Measurements from ENCODE around the gene NCKAP5.

NCKAP5 gene

DNA sequence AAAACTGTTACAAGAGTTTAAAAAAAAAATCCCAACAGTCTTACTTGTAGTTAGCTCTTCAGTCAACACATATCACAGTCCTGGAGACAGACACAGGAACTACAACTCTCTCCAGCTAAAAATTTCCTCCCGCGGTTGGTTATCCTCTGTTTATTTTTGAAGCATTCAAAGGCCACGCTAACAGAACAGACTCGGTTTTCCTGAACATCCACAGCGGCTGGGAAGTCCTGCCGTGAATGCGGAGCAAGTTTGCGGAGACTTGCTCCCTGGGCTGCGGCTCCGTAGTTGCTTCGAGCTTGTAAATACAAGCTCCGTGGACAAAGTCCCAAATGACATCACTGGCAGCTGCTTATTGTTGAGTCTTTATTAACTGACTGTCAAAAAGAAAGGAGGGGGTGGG, at the start of gene NCKAP5:
Gene NCKAP5, minus strand, starts transcription at position 292 of the 400 bp plus-strand sequence. CDS start 50,937 bp downstream, outside the sequence.
- DNase-seq = no peak

DNA sequence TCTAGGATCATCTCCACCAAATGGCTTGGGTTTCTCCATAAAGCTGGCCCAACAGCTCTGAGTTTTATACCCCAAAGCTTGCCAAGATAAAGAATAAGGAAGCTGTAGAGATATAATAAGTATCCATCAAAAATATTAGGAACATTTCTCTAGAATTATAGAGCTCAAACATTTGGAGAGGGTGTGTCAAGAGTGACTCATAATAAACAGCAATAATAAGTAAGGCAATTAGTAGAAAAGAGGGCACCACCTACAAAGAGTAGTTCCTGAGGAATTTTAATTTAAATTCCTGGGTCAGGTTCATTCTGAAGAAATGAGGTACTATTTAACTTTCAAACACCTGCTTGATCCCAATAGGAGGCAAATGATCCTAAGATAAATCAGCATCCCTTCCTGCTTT, 41.4 kb upstream of the NCKAP5 start:
- no peak for DNase-seq

DNA sequence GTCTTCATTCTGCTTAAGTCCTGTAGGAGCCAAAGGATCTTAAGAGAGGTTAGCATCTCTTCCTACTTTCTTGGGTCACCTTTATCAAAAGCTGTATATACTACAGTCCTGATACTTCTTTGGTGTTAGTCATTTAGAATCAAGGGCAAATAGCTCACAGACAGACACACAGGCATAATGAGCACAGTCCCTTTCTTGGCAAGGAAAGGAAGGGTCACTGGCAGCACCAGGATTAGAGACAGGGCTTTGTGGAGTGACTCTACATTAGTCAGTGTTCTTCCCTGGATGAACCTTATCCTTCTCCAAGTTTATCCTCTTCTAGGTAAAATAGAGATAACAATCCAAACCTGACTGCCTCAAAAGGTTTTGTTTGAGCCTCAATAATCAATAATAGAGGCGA, 40.0 kb upstream of the NCKAP5 start:
- no peak for DNase-seq

DNA sequence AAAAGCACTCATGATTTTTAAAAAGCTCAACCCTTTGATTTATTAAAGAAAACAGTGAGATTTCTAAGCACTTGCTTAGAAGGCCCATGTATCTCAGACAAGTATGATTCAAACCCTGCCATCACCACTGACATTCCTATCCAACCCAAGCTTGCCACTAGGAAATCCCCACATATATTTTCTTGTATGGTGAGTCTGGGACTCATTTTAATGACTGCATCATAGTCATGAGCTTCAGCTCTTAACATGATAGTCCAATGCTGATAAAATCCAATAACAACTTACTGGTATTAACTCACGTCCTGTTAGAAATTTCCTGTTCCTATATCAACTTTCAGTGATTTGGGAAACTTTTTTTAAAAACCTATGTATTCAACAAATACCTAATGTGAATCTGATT, 39.4 kb upstream of the NCKAP5 start:
- DNase-seq = no peak

DNA sequence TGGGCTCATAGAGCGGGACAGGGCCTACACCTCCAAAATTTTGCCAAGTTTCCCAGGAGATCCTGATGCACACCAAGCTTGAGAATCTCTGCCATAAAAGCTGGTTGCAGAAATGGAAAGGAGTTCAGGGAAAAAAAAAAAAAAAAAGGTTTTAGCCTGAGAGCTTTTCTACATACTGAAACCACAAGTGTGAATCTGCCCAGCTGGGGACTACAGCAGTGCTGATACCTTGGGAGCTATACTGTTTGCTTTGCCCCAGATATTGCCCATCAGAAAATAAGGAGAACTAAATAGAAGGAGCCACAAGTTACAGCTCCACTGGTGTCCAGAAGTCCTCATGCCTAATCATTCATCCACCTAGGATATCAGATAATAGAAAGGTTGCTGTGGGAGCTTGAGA, 38.4 kb upstream of the NCKAP5 start:
- no peak for DNase-seq

DNA sequence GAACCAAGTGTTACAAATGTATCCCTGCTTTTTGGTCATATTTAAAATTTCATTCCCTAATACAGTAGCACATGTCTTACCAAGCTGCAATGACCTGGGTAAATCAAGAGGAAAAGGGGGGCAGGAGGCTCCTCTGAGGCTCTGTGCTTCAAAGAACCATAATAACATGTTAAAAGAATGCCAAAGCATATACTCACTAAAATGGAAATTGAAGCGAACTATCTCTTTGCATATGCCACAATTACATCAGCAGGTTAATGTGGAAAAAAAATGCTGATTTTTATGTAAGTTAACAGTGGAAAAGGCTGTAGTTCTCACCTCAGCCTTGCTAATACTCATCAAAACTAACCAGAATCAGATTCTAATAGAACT, 37.5 kb upstream of the NCKAP5 start:
- DNase-seq = no peak

DNA sequence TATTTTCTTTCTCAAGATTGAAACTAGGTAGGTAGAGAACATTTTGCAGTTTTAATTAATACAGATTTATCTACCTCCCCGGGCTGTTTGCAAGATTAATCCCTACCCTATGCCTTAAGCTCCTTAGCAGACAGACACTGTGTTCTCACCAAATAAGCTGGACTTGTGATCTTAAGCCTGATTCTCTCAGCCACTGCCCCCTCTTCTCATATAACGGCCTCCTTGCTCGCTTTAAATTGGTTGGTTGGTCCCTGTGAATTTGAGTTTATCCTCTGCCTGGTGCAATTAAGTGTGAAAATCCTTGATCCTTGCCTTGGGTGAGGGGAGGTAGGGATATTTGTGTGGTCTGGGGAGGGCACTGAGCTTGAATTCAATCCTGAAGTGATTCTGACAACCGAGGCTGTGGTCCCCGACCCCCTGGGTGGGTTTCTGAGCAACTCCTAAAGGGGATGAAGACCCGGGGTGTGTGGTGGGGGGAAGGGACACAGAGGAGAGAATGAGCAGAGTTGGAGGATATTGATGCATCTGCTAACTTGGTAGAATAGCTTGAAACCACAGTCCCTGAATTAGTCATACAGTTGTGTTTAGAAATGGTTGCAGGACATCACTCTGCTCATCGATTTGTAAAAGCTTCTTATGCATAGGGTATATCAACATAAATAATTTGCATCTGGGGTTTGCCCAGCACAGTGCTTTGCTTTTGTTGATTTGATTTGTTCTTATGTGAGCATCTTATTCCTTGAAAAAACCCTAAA, 36.9 kb upstream of the NCKAP5 start:
- no peak for DNase-seq

DNA sequence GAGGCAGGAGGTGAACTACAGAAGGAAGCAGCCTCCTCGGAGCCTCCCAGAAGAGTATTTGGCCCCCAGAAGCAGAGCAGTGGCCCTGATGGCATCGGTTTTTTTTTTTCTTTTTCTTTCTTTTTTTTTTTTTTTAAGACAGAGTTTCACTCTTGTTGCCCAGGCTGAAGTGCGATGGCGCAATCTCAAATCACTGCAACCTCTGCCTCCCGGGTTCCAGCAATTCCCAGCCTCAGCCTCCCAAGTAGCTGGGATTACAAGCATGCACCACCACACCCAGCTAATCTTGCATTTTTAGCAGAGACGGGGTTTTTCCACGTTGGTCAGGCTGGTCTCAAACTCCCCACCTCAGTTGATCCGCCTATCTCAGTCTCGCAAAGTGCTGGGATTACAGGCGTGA, 34.8 kb upstream of the NCKAP5 start:
- no peak for DNase-seq

DNA sequence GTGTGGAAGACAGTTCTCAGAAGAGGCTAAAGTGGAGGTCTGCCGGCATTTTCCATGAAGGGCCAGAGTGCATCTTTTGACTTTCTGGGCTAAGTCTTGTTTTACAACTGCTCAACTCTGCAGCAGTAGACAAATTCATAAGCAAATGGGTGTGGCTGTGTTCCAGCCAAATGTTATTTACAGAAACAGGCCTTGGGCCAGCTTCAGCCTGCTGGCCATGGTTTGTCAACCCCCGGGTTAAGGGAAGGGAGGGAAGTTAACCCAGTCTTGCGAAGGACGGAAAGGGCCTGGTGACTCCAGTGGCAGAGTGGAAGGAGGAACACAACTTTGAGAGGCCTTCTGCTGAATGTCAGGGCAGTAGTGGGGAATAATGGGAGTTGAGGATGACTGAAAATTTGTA, 34.3 kb upstream of the NCKAP5 start:
- no peak for DNase-seq

DNA sequence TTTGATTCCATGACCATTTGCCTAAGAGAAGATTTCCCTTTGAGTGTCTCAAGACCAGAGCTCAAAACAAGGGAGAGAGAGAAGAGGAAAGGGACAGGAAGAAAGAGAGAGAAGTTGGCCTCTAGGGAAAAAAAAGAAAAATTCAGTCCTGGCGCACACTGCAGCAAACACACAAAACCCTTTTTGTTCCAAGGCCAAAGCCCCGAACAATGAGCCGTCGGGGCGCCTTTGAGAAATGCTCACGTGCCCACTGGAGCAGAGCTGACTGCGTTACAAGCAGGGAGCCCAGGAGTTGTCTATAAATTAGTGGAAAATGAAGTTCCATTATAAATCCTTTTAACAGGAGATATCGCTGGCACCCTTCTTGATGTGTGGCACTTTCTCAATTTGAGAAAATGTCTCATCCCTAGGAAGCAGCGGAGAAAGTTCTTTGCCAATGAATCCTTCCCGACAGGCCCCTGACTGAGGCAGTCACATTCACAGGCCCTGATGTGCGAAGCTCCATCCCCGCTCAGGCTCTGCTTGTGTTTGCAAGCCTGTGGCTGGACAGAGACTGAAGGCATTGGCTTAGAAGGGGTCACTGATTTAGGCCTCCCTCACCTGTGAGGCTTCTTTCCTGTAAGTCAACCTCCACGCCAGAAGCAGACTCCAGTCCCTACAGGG, 32.1 kb upstream of the NCKAP5 start:
- no peak for DNase-seq

DNA sequence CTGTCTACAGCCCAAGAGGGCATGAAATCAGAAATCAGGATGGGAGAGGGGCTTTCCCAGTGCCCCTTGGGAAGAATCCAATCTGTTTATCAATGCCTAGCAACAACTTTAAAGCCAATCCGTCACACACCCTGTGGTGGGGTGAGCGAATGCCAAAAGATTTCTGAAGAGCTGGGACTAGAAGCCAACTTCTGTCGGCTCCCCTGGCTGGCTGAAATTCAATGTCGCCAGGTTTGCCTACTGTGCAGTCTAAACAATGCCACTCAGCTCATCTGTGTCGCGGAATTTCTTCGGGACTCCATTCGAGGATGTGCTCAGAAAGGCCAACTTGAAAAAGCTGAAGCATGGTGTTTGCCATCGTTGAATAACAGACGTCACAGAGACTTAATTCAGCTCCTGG, 31.5 kb upstream of the NCKAP5 start:
- DNase-seq = no peak

DNA sequence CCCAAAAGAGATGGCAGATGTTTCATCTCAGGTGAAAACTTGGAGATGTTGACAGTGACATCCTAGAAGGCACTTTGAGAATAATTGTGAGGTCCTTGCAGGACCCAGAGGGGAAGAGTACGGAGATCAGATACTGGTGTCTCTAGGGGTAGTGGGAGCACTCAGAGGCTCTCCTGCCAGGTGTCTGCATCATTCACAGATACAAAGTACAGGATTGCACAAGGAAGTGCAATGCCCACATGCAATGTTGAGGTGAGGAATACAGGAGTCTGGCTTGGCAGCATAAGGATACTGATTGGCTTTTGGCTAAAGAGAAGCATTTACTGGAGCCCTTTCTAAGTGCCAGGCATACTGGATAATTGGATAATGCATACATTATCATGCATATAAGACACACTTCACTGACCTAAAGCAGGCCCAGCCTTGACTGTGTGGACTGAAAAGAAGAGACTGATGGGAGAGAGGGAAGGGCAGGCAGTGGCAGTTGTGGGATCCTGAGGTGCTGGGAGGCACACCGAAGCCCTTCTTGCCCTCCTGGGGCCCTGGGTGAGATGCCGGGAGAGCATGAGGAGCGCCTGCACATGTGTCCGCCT, 31.0 kb upstream of the NCKAP5 start:
- no peak for DNase-seq

DNA sequence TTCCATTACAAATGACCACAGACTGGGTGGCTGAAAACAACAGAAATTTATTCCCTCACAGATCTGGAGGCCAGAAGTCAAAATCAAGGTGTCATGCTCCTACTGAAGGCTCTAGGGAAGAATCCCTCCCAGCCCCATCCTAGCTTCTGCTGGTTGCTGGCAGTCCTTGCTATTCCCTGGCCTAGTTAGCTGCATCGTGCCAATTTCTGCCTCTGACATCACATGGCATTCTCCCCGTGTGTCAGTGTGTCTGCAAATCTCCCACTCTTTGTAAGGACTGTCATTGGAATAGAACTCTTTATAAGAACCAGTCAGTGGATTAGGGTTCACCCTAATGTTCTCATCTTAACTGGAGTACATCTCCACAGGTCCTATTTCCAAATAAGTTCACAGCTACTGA, 30.5 kb upstream of the NCKAP5 start:
- DNase-seq = no peak

DNA sequence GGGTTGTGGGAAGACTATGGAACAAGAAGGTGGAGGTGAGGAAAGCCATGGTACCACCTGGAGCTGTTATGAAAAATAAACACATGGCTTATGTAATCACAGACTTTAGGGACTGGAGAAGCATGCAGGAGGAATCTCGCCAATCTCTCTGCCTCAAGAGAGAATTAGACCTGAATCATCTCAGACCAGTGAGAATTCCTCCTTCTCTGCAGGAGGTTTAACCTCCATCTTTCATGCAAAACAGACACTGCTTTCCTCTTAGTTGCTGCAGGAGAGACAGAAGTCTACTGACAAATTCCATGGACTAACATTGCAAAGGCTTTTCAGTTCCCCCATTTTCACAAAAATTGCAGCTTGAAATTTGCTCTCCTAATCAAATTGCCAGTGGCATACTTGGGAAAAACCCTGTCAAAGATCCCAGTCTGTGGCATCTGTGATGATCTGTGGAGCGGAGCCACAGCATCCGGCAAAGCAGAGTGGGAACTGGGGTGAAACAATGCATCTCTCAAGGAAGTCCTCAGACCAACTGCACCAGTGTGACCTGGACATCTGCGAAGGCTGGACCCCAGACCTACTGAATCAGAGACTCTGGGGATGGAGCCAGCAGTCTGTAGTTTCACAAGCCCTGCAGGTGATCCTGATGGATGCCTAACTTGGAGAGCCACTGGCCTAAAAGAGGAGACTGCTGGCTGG, 28.6 kb upstream of the NCKAP5 start:
- no peak for DNase-seq

DNA sequence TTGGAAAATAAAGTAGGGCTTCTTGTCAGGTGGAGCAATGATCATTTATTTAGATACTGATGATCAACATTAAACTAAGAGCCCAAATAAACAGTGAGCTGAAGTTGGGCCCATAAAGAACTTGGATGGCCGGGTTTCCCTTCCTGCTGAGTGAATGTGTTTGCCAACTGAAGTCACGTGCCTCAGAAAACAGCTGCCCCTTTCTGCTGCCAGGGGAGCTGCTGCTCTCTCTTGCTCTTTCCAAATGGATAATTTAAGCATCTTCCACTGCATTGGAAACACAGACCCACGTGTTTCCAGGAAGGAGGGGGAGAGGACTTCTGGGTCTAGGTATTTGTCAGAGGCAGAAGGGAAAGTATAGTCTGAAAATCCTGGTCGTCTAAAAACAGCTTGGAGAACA, 22.9 kb upstream of the NCKAP5 start:
- no peak for DNase-seq

DNA sequence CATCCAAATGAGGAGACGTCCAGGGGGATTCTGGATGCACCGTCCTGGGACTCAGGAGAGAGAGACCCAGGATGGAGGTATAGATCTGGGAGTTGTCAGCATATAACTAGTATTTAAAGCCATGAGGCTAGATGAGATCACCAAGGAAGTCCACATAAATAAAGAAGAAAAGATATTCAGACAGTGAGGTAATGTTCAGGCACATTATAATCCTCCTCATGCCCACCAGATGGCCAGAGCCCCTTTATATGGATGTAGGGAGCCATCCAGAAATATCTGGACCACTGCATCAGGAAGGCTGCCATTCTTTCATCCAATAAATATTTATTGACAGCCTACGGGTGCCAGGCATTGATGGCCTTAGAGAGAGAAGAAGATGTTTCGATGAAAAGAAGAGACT, 21.2 kb upstream of the NCKAP5 start:
- DNase-seq = no peak

DNA sequence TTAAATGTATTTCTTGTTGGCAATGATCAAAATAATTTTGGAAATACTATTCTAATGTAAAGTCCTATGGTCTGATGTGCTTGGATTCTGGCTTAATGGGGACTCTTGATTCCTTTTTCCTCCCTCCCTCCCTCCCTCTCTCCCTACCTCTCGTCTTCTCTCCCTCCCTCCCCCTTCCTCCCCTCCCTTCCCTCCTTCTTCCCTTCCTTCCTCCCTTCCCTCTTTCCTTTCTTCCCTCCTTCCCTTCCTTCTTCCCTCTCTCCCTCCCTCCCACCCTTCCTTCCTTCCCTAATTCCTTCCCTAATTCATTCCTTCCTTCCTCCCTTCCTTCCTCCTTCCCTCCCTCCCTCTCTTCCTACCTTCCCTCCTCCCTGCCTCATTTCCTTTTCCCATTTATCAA, 19.9 kb upstream of the NCKAP5 start:
- DNase-seq = no peak

DNA sequence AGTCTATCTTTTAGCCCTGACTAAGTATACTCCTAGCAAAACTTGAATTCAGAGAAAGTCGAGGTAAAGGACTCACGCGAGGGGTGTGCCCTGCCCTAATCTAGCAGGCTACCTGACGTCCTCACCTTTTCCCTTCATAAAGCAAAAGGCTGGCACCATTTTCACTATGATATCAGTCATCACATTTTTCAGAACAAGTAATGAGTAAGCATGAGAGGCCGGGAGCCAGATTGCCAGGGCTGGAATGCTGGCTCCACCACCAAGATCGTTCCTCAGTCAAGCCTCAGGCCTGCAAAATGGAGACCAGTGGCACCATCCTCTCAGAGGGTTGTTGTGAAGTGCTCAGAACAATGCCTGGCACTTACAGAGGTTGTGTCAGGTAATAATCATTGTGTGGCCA, 18.7 kb upstream of the NCKAP5 start:
- DNase-seq = no peak

DNA sequence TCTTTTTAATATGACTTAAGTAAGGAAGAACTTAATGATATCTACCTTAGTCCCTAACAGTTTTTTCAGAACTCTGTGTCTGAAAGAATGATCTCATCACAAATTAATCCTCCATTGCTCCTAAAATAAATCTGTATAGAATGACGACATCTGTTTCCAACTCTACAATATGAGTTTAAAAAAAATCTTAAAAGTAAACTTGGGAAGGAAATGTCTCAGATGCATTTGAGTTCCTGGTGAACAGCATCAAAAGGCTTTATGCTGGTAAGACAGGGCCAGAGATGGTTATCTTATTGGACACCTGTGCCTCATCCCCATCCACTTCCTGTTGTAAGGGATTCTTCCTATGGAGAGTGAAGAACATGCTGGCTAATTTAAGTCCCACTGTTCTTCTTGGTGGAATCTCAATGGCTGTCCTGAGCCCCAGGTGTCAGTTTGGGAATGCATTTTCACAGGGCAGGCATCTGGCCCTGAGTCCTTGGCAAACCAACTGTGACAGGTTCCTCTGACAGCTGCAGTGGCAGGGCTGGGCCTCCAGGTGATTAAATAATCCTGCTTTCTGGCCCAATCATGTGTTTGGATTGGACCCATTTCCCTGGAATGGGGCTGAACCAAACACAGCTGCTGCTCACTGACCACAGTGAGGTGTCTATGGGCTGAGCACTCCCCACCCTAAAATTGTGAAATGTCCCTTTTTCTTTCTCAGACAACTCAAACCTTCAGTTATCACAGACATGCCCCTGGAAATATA, 12.9 kb upstream of the NCKAP5 start:
- DNase-seq = no peak

DNA sequence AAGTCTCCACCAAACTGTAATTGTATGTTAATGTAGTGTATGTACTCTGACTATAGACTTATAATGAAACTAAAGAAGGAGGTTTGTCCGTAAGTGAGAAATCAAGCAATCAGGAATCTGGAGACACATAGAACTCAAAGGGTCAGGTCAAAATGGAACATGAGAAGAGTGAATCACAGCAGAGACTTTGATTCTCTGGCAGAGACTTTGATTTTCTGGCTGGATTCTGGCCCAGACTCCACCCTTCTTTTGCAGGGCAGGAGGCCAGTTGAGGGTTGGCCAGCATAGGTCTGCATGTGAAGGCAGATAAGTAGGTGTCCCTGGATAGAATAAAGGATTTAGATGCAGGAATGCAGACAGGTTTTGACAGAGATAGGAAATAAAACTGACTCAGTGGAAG, 11.0 kb upstream of the NCKAP5 start:
- no peak for DNase-seq

DNA sequence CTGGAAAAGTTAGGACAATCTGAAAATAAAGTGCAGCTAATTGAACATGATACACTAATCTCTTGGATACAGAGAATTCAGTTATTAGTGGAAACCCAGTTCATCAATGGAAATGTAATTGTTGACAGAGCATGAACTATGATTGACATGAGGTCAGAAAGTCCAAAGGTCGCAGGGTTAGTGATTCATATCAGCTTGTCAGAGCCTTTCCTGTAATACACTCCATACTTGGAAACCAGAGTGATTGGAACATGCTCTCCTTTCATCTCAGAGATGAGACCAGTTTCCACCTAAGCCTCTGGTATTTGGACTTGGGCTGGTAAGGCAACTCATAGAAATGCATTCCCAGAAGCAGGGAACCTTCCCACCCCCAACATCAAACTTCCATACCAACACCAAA, 8.5 kb upstream of the NCKAP5 start:
- DNase-seq = no peak

DNA sequence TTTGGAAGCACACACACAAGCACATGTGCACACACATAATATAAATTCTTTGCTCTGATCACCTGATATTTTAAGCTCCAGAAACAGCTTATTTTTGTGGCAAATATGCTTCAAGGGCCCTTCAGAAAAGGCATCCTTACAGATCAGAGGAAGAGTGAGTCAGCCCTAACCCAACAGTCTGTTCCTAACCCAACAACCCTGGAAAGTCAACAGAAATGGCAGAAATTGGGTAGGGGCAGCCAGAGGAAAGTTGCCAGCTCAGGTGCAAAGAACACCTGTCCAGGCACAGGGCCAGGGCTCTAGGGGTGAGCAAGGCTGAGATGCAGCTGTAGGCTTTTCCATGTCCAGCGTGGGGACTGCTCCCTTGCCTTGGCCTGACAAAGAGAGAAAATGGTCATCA, 6.4 kb upstream of the NCKAP5 start:
- no peak for DNase-seq

DNA sequence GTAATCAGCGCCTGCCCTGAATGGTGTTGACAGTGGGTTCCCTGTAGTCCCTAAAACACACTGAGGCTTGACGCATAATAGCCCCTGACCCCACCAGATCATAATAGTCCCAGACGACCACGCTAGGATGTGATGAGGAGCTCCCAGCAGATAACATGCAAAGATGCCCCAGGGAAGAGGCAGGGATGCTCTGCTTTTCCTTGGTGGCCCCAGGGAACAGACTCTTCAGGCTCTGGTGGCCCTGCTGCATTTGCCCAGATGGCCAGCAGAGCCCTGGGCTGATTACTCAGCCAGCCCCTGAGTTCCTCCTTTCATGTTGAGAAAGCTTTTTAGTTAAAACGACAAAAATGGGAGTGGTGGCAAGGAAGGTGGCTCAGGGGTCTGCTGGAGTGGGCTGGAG, 5.9 kb upstream of the NCKAP5 start:
- DNase-seq = no peak
